Heart left ventricle (tissue), 16 donors: ENCODE data around the gene MRPL18. TPM values are rescaled to one million over a fixed set of nuclear protein-coding genes. Genes with fewer than 3 reads are reported as not detected.

ENCODE experiments used
- ATAC-seq, 4 donors: fragments of 200-7000 bp; cut with Tn5 transposase; one replicate each; pipeline ENCODE4 v1.9.1; 2020 to 2022; ENCODE audit warnings: moderate library complexity in 4 of 4, mild to moderate bottlenecking in 3 of 4, moderate number of reproducible peaks in 1 of 4
- DNase-seq, 5 donors: peaks; one replicate each; pipeline ENCODE4 v3.0.0-alpha.2; 2020
- H3K27ac ChIP-seq, 12 donors: fragments of 200-600 bp; sonication (generic) in 4 of 12; one replicate each; pipeline versions ENCODE4 v1.5.0 to v1.8.0; 2016 to 2022; ENCODE audit warnings: mild to moderate bottlenecking in 2 of 12
- H3K27me3 ChIP-seq, 9 donors: fragments of 200-600 bp; sonication (generic) in 2 of 9; one replicate each; pipeline versions ENCODE4 v1.5.1 to v1.8.0; 2016 to 2022; ENCODE audit warnings: mild to moderate bottlenecking in 3 of 9
- H3K36me3 ChIP-seq, 9 donors: fragments of 200-600 bp; sonication (generic) in 2 of 9; one replicate each; pipeline versions ENCODE4 v1.5.0 to v1.8.0; 2018 to 2022; ENCODE audit warnings: mild to moderate bottlenecking in 2 of 9
- H3K4me1 ChIP-seq, 12 donors: fragments of 200-600 bp; sonication (generic) in 4 of 12; one replicate each; pipeline versions ENCODE4 v1.5.0 to v1.8.0; 2016 to 2022; ENCODE audit warnings: mild to moderate bottlenecking in 3 of 12
- H3K4me3 ChIP-seq, 12 donors: fragments of 200-600 bp; sonication (generic) in 4 of 12; one replicate each; pipeline versions ENCODE4 v1.5.0 to v1.8.0; 2017 to 2022; ENCODE audit warnings: mild to moderate bottlenecking in 9 of 12, moderate library complexity in 4 of 12
- H3K9me3 ChIP-seq, 12 donors: fragments of 200-600 bp; sonication (generic) in 4 of 12; one replicate each; pipeline versions ENCODE4 v1.5.0 to v1.8.0; 2016 to 2022; ENCODE audit warnings: mild to moderate bottlenecking in 1 of 12
- POLR2A ChIP-seq, 2 donors: fragments of 450-650 bp; IDR thresholded peaks; one replicate each; pipeline ENCODE4 v1.6.1; 2017; ENCODE audit warnings: antibody characterized with exemption in 2 of 2, mild to moderate bottlenecking in 2 of 2, moderate library complexity in 2 of 2
- WGBS, 4 donors: extraction: QIAGEN DNeasy Blood & Tissue Kit in 2 of 4; methylation state at CpG; one replicate each; pipeline versions ENCODE4 v1.1.5 to v1.1.7; 2013 to 2018; 5-methylcytosine and 5-hydroxymethylcytosine counted together
- intact Hi-C, 10 donors: fragments of 100-400 bp; cut with DNase I; formaldehyde crosslinking; loops; one replicate each; pipeline versions ENCODE4 v1.11.1 to v1.14.2; 2022
- polyA plus RNA-seq, 2 donors: library from polyadenylated mRNA; stranded (reverse); fragments of 200-250 nt; gene quantifications; one replicate each; pipeline ENCODE4 v1.2.3, GENCODE V29; 2013
- total RNA-seq, 9 donors: library from RNA; depleted of rRNA in 2 of 9; stranded (reverse); fragments of >200 nt in 2 of 9; fragmentation: NEBNext Ultra II Directional in 3 of 9; extraction: Animal tissue kit (Norgen Biotek cat#: 25700) in 3 of 9; gene quantifications; one replicate each; pipeline versions ENCODE4 v1.1.0 to v1.2.4, GENCODE V29; 2016 to 2023
- TF ChIP-seq, protein P1 (sequence below), 12 donors: fragments of 200-600 bp; sonication (generic) in 4 of 12; IDR thresholded peaks; one replicate each; pipeline versions ENCODE4 v1.5.0 to v1.8.0; 2018 to 2022; ENCODE audit warnings: antibody characterized with exemption in 12 of 12, mild to moderate bottlenecking in 5 of 12
- donor health status: ischemic (EF 13 %, LVEDD 7.1; RV severe dilation, severe dysfunction).
- donor health status: healthy with polysubstance abuse.
- donor health status: DM: no; HTN: yes; CAD: no.
- donor health status: DM: no; HTN: no; CAD: no.
- donor health status: ischemic (EF 25% LVEDD 6.9; RV normal size, moderate dysfunction).
- donor health status: ischemic (EF 25% LVEDD 5.7; RV mildly dilated, moderate dysfunction).
- donor health status: healthy.
- donor health status: DM: yes; HTN: yes; CAD: no.
- donor health status: ischemic (EF 35%, LVEDD 5.7; RV mildly dilated, moderate dysfunction).
- donor health status: nonischemic (EF 11% LVEDD 7.7; RV severe dilation, severe dysfunction).
- donor health status: DM: yes; HTN: yes; CAD: no.
- donor health status: PGD.
- donor health status: ischemic (EF 29% LVEDD 5.4; RV normal size, mild dysfunction).
- donor health status: nonischemic (EF 23%, LVEDD 6.1; RV moderate dilation, normal function).

MRPL18 gene
- total and polyA plus RNA-seq, 11 donors: 52.4 to 145 (median 61.8) TPM

- Histone ChIP-seq H3K4me3 (peak overlapping the region; percentile 77 to 100 (median 94)), H3K27me3 (no peaks in the 10 kb centered on the region), H3K36me3 (peaks cover 0 to 48% (median 35%) of the 10 kb centered on the region in 9 donors), H3K4me1 (peaks cover 0 to 25% (median 12%) of the 10 kb centered on the region in 12 donors), H3K27ac (peak overlapping the region; percentile 90 to 100 (median 98)), H3K9me3 (no peaks in the 10 kb centered on the region)
- intact Hi-C loops: loop anchor here in 5 of 10 donors (1.0 to 10.0 kb wide), 5 partner anchors 34 to 68 kb away; partner anchors contain the start of genes SOD2 (in 3 of the 5) and WTAP (in 3 of the 5)
- TF ChIP-seq, protein P1, sequence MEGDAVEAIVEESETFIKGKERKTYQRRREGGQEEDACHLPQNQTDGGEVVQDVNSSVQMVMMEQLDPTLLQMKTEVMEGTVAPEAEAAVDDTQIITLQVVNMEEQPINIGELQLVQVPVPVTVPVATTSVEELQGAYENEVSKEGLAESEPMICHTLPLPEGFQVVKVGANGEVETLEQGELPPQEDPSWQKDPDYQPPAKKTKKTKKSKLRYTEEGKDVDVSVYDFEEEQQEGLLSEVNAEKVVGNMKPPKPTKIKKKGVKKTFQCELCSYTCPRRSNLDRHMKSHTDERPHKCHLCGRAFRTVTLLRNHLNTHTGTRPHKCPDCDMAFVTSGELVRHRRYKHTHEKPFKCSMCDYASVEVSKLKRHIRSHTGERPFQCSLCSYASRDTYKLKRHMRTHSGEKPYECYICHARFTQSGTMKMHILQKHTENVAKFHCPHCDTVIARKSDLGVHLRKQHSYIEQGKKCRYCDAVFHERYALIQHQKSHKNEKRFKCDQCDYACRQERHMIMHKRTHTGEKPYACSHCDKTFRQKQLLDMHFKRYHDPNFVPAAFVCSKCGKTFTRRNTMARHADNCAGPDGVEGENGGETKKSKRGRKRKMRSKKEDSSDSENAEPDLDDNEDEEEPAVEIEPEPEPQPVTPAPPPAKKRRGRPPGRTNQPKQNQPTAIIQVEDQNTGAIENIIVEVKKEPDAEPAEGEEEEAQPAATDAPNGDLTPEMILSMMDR (IDR thresholded peaks at IDR 0.05): no peak
- no peak for TF ChIP-seq POLR2A (IDR thresholded peaks at IDR 0.05)
- WGBS, 4 donors: 6 to 17% (median 12%) methylated on average over 35 to 45 of the region's 45 CpGs
- DNase-seq: peak in 4 of 5 donors; percentile 12 to 71 (median 30)
- ATAC-seq: no peak
Measured at GRCh38 chr6:159761129-159761872, 29.0 kb upstream of the MRPL18 start.

DNA sequence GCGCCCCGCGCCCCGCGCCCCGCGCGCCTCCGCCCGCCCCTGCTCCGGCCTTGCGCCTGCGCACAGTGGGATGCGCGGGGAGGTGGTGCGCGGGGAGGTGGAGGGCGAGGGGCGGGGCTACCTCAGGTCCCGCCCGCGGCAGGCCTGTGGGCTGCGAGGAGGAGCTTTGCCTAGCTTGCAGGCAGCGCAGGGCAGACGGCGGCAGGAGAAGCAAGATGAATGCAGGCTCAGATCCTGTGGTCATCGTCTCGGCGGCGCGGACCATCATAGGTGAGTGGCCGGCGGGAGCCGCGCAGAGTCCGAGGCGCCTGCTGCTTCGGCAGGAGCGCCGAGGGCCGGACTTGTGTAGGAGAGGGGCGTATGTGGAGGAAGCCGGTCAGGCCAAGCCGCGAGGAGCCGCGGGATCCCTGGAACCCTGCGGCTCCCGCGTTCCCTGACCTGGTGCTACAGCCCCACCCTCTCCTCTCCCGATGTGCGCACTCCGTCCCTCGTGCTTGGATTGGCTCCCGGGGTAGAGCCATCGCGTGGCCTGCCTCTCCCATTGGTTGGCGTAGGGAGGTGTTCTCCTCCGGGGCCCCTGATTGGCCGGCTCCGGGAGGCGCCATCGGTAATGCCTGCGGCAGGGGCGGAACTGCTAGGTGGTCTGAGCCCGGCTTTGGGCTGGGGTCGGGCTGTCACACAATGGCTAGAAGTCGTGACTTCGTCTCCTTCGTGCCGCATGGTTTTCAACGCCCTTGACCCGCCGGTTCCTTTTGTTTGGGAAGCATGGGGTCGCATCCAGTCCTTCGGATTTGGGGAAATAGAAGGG is 28.2 kb upstream of the MRPL18 start, which contains the start of gene ACAT2:
TSS of gene ACAT2 (plus strand) at position 173 of the 808 bp plus-strand sequence. CDS start at position 216, 43 bp downstream.
- no peaks in the 10 kb centered on the region for H3K9me3 ChIP-seq
- peak; percentile 98 to 99 (median 99) for ATAC-seq
- DNase-seq: peak; percentile 95 to 98 (median 97)
- no peaks in the 10 kb centered on the region for H3K27me3 ChIP-seq
- peaks cover 0 to 25% (median 12%) of the 10 kb centered on the region in 12 donors for H3K4me1 ChIP-seq
- 0 to 1% (median 1%) methylated on average over 47 to 76 of the region's 76 CpGs for WGBS, 4 donors
- peaks cover 0 to 48% (median 31%) of the 10 kb centered on the region in 9 donors for H3K36me3 ChIP-seq
- H3K4me3 ChIP-seq: peak within 1 kb of the TSS; percentile 77 to 100 (median 94)
- TF ChIP-seq, protein P1 (IDR thresholded peaks at IDR 0.05): peak in 2 of 12 donors; percentile 14 to 15
- peak; percentile 11 to 53 for TF ChIP-seq POLR2A (IDR thresholded peaks at IDR 0.05)
- intact Hi-C loops: loop anchor here in 6 of 10 donors (1.0 to 10.0 kb wide), 7 partner anchors 27 to 69 kb away; partner anchors contain the start of genes SOD2 (in 4 of the 6), WTAP (in 4 of the 6) and TCP1 (in 2 of the 6)
- peak within 1 kb of the TSS; percentile 90 to 100 (median 98) for H3K27ac ChIP-seq

- H3K4me1 ChIP-seq: peaks cover 0 to 25% (median 12%) of the 10 kb centered on the region in 12 donors
- intact Hi-C loops: loop anchor here in 5 of 10 donors (1.0 to 10.0 kb wide), 6 partner anchors 26 to 70 kb away; partner anchors contain the start of genes SOD2 (in 3 of the 5), TCP1 (in 2 of the 5) and WTAP (in 2 of the 5)
- H3K9me3 ChIP-seq: no peaks in the 10 kb centered on the region
- DNase-seq: peak in 1 of 5 donors; percentile 29
- WGBS, 4 donors: 18 to 71% (median 21%) methylated on average over 2 to 16 of the region's 16 CpGs
- TF ChIP-seq, protein P1 (IDR thresholded peaks at IDR 0.05): no peak
- no peak for TF ChIP-seq POLR2A (IDR thresholded peaks at IDR 0.05)
- peak overlapping the region; percentile 90 to 100 (median 98) for H3K27ac ChIP-seq
- H3K4me3 ChIP-seq: peak overlapping the region; percentile 77 to 100 (median 94)
- H3K36me3 ChIP-seq: peaks cover 0 to 48% (median 31%) of the 10 kb centered on the region in 9 donors
- no peaks in the 10 kb centered on the region for H3K27me3 ChIP-seq
- ATAC-seq: peak in 2 of 4 donors; percentile 0 to 1
Measured at GRCh38 chr6:159762681-159763293, 27.5 kb upstream of the MRPL18 start.
